Testis (tissue), 3 donors: ENCODE results near the gene PNLIPRP2. TPM values are rescaled to one million over a fixed set of nuclear protein-coding genes. Genes with fewer than 3 reads are reported as not detected.

Experiments
- DNase-seq: peaks from one replicate; pipeline ENCODE4 v3.0.0-alpha.2; 2019
- H3K27ac ChIP-seq, 2 donors: fragments of 200-600 bp; sonication (generic); one replicate each; pipeline ENCODE4 v1.5.1; 2019
- H3K27me3 ChIP-seq: fragments of 200-600 bp; sonication (generic); one replicate; pipeline ENCODE4 v1.5.1; 2019
- H3K36me3 ChIP-seq: fragments of 200-600 bp; sonication (generic); one replicate; pipeline ENCODE4 v1.5.1; 2017; ENCODE audit warnings: low read depth; ENCODE audit errors: missing control alignments
- H3K4me1 ChIP-seq: fragments of 200-600 bp; sonication (generic); one replicate; pipeline ENCODE4 v1.5.1; 2019
- H3K4me3 ChIP-seq, 2 donors: fragments of 200-600 bp; sonication (generic); one replicate each; pipeline ENCODE4 v1.5.1; 2017 to 2019
- H3K9me3 ChIP-seq: fragments of 200-600 bp; sonication (generic); one replicate; pipeline ENCODE4 v1.5.1; 2017
- CTCF ChIP-seq, 3 experiments: fragments of 450-650 bp in 2 of 3; fragments of 200-600 bp in 1 of 3; sonication (generic) in 1 of 3; IDR thresholded peaks; one replicate each; pipeline ENCODE4 v1.5.1; 2016 to 2019; ENCODE audit warnings: antibody characterized with exemption in 3 of 3, mild to moderate bottlenecking in 2 of 3, moderate library complexity in 1 of 3
- POLR2A ChIP-seq: fragments of 450-650 bp; IDR thresholded peaks from one replicate; pipeline ENCODE4 v1.6.1; 2017; ENCODE audit warnings: antibody characterized with exemption, mild to moderate bottlenecking, moderate library complexity
- WGBS, 2 donors: methylation state at CpG; one replicate each; pipeline ENCODE4 v1.1.5; 2018; 5-methylcytosine and 5-hydroxymethylcytosine counted together
- intact Hi-C: fragments of 100-400 bp; cut with DNase I; formaldehyde crosslinking; loops from one replicate; pipeline ENCODE4 v1.15.1; 2023; ENCODE audit warnings: low total_unique reads
- polyA plus RNA-seq: library from polyadenylated mRNA; stranded (reverse); fragments of 350-450 nt; fragmentation: Illumina TruSeq; extraction: RNeasy Lipid Tissue Mini Kit (QIAGEN cat#74804); gene quantifications from one replicate; pipeline ENCODE4 v1.2.3, GENCODE V29; 2014; ENCODE audit warnings: low read depth, low replicate concordance; ENCODE audit not compliant: insufficient read depth
- total RNA-seq, 2 donors: library from RNA; depleted of rRNA; stranded (reverse); fragments of >200 nt; gene quantifications; one replicate each; pipeline ENCODE4 v1.2.3, GENCODE V29; 2016

PNLIPRP2 gene
- total and polyA plus RNA-seq, 3 donors from 2014 or later, result 0.31 to 0.61 TPM; not detected in 1

- H3K4me3 ChIP-seq, result no peak overlapping the region
- no peaks in the 10 kb centered on the region for H3K27me3 ChIP-seq
- DNase-seq, result no peak
- no peaks in the 10 kb centered on the region for H3K9me3 ChIP-seq
- H3K27ac ChIP-seq, result peak overlapping the region in 1 of 2 donors; percentile 53
- peaks cover 43% of the 10 kb centered on the region for H3K4me1 ChIP-seq
- H3K36me3 ChIP-seq, result no peaks in the 10 kb centered on the region
- 86% methylated on average over 8 of the region's 8 CpGs; no CpG with 5 or more reads in 1 of the 2 donors for WGBS, 2 donors
- TF ChIP-seq CTCF (IDR thresholded peaks at IDR 0.05) (no peak), POLR2A (no peak)
- intact Hi-C loops, result no loop called here
Measured at GRCh38 chr10:116692225-116692624, 71.5 kb downstream of the PNLIPRP2 start.

- Histone ChIP-seq H3K27ac (peak overlapping the region in 1 of 2 donors; percentile 15), H3K4me1 (peaks cover 36% of the 10 kb centered on the region), H3K4me3 (no peak overlapping the region), H3K36me3 (no peaks in the 10 kb centered on the region), H3K9me3 (no peaks in the 10 kb centered on the region), H3K27me3 (no peaks in the 10 kb centered on the region)
- no peak for TF ChIP-seq POLR2A
- no peak for TF ChIP-seq CTCF (IDR thresholded peaks at IDR 0.05)
- 55 to 63% methylated on average over 14 of the region's 14 CpGs for WGBS, 2 donors
- DNase-seq, result no peak
- intact Hi-C loops, result no loop called here
Measured at GRCh38 chr10:116694243-116694926, 73.6 kb downstream of the PNLIPRP2 start.

Other genes starting within 250 kb of the PNLIPRP2 start
- not detected for gene PNLIPRP3, start 193.1 kb upstream of the PNLIPRP2 start, total RNA-seq
- gene PNLIPRP3, start 193.1 kb upstream of the PNLIPRP2 start, polyA plus RNA-seq, result not detected
- gene PNLIP, start 75.0 kb upstream of the PNLIPRP2 start, total RNA-seq, result under 1 TPM in 1 of 2 donors, not detected in 1; 0.74 TPM
- not detected for gene PNLIP, start 75.0 kb upstream of the PNLIPRP2 start, polyA plus RNA-seq
- not detected for gene PNLIPRP1, start 30.0 kb upstream of the PNLIPRP2 start, total RNA-seq
- 0.33 TPM for gene PNLIPRP1, start 30.0 kb upstream of the PNLIPRP2 start, polyA plus RNA-seq
- 10 to 100 TPM; 28.4 to 34.6 TPM for gene HSPA12A, start 121.6 kb downstream of the PNLIPRP2 start, total RNA-seq
- gene HSPA12A, start 121.6 kb downstream of the PNLIPRP2 start, polyA plus RNA-seq, result 20.9 TPM
- 1 to 10 TPM; 1.8 to 5.6 TPM for gene ENO4, start 228.5 kb downstream of the PNLIPRP2 start, total RNA-seq
- gene ENO4, start 228.5 kb downstream of the PNLIPRP2 start, polyA plus RNA-seq, result 9.8 TPM